SK-N-SH treated with all-trans-retinoic acid at 6 μM for 48 hours (cell line): ENCODE data around the gene KIF21B.

ENCODE experiments used
- ATAC-seq: fragments of 200-7000 bp; cut with Tn5 transposase; 3 replicates; pipeline ENCODE4 v1.9.1; 2020; ENCODE audit warnings: mild to moderate bottlenecking, moderate library complexity
- CSRNP3 ChIP-seq: fragments of 250-450 bp; sonication (Bioruptor Pico); IDR thresholded peaks from 2 replicates; pipeline ENCODE4 v1.5.1; 2021; ENCODE audit warnings: mild to moderate bottlenecking, moderate library complexity
- TCF4 ChIP-seq: fragments of 250-450 bp; sonication (Bioruptor Pico); IDR thresholded peaks from 2 replicates; pipeline ENCODE4 v1.8.0; 2021; ENCODE audit warnings: mild to moderate bottlenecking, moderate library complexity, borderline replicate concordance

The KIF21B gene

GRCh38 chr1:200921571-200922110 lies 101.9 kb downstream of the KIF21B start:
- no peak for TF ChIP-seq TCF4 (CRISPR knock-in tag)
- TF ChIP-seq CSRNP3: no peak
- ATAC-seq: no peak
